Measurements from ENCODE around the gene MRNIP. TPM values are rescaled to one million over a fixed set of nuclear protein-coding genes. Genes with fewer than 3 reads are reported as not detected.

MRNIP gene
- total and polyA plus RNA-seq, 2 of the 4 experiments (the other 2 are of a cell fraction): 6.6 to 24.7 TPM

GRCh38 chr5:179870952-179871351 lies 12.3 kb upstream of the MRNIP start:
- no peaks in the 10 kb centered on the region; a peak in 1 of 4 replicates for H3K79me1 ChIP-seq (ENCODE audit: low read depth in 1 of 2, low read length in 2 of 2)
- peaks cover 74% of the 10 kb centered on the region for H3K36me3 ChIP-seq (ENCODE audit: control insufficient read depth, insufficient read depth, low read length)
- in situ Hi-C loops (cut with MboI; ENCODE audit: low sequenced_read_pairs): no loop called here

More at GRCh38 chr5:179870952-179871351, 12.3 kb upstream of the MRNIP start:
- H3K4me1 ChIP-seq (ENCODE audit: control insufficient read depth, insufficient read depth, low read length): no peaks in the 10 kb centered on the region
- POLR2A ChIA-PET (ENCODE audit: unreplicated experiment): no interaction called here
- H3K4me3 ChIP-seq (ENCODE audit: insufficient read depth, low read depth, low read length): no peak overlapping the region
- intact Hi-C loops (cut with micrococcal nuclease): no loop called here
- peak overlapping the region; percentile 34 for H2AFZ ChIP-seq (replicated peaks; ENCODE audit: low read length, poor library complexity)
- H2AK9ac ChIP-seq (replicated peaks; ENCODE audit: low read depth, low read length, poor library complexity): no peak overlapping the region
- H2BK20ac ChIP-seq (ENCODE audit: low read depth, low read length): no peak overlapping the region
- H4K5ac ChIP-seq (ENCODE audit: low read depth, low read length): no peak overlapping the region
- no peak overlapping the region for H3K14ac ChIP-seq (replicated peaks; ENCODE audit: low read depth, low read length)
- H3K18ac ChIP-seq (ENCODE audit: low read depth, low read length): no peak overlapping the region
- CTCF ChIA-PET: interaction anchor here (0.9 kb wide), 1 partner anchor 17 kb away, joined by 3 read pairs; no protein-coding TSS in a partner anchor
- dilution Hi-C loops (cut with HindIII; ENCODE audit: low sequenced_read_pairs, unreplicated experiment): no loop called here
- DNase-seq (no peak), ATAC-seq (ENCODE audit: low read depth) (no peak)
- no peak overlapping the region for H4K8ac ChIP-seq (ENCODE audit: low read depth in 2 of 2, low read length in 2 of 2)
- no peak overlapping the region for H2BK120ac ChIP-seq (ENCODE audit: low read depth, low read length)
- WGBS, 2 experiments (ENCODE audit: extremely low coverage in 2 of 2, insufficient read length in 1 of 2): no CpG with 5 or more reads among the region's 3 CpGs
- no peak overlapping the region for H3K4me2 ChIP-seq (ENCODE audit: low read depth, low read length)
- H3K27ac ChIP-seq (ENCODE audit: insufficient read depth, low read length): no peak overlapping the region
- H3K4ac ChIP-seq (ENCODE audit: low read depth, low read length): no peak overlapping the region
- H3K27me3 ChIP-seq (ENCODE audit: control insufficient read depth, insufficient read depth, low read length): no peaks in the 10 kb centered on the region
- no peak overlapping the region for H4K91ac ChIP-seq (ENCODE audit: insufficient read depth, low read depth, low read length)
- no TSS peak for BruUV-seq (replicated peaks)
- no peak overlapping the region for H3K23ac ChIP-seq (ENCODE audit: low read depth, low read length)
- H2AK5ac ChIP-seq (ENCODE audit: low read depth, low read length): no peak overlapping the region
- H3K9me1 ChIP-seq (ENCODE audit: insufficient read depth, low read length): no peaks in the 10 kb centered on the region
- H4K20me1 ChIP-seq (ENCODE audit: insufficient read depth, low read length): no peaks in the 10 kb centered on the region
- H2BK5ac ChIP-seq (ENCODE audit: low read depth, low read length, poor library complexity, severe bottlenecking): no peak overlapping the region
- TF ChIP-seq FOS (IDR thresholded peaks at IDR 0.05; ENCODE audit: low read depth, low read length) (no peak), RFX5 (IDR thresholded peaks at IDR 0.05; ENCODE audit: low read depth, low read length) (no peak), MAZ (IDR thresholded peaks at IDR 0.05; ENCODE audit: borderline replicate concordance, low read depth, low read length) (no peak), MXI1 (IDR thresholded peaks at IDR 0.05; ENCODE audit: borderline replicate concordance, low read depth, low read length) (no peak), NFE2L2 (IDR thresholded peaks at IDR 0.05; ENCODE audit: low read depth, low read length) (no peak), POLR2A (IDR thresholded peaks at IDR 0.05; ENCODE audit: low read depth, low read length) (no peak), ELK1 (IDR thresholded peaks at IDR 0.05; ENCODE audit: borderline replicate concordance, low read depth, low read length) (no peak), MAFK (IDR thresholded peaks at IDR 0.05; ENCODE audit: low read depth, low read length) (no peak), CHD1 (IDR thresholded peaks at IDR 0.05; ENCODE audit: low read depth, low read length) (no peak), RCOR1 (IDR thresholded peaks at IDR 0.05; ENCODE audit: insufficient replicate concordance, low read length) (no peak), SMC3 (IDR thresholded peaks at IDR 0.05; ENCODE audit: low read depth, low read length) (no peak), CEBPB (IDR thresholded peaks at IDR 0.05; ENCODE audit: low read depth, low read length) (no peak), USF2 (IDR thresholded peaks at IDR 0.05; ENCODE audit: low read depth, low read length) (no peak), RAD21 (IDR thresholded peaks at IDR 0.05; ENCODE audit: low read length) (no peak), BHLHE40 (IDR thresholded peaks at IDR 0.05; ENCODE audit: low read depth, low read length) (no peak), CTCF (conservative IDR thresholded peaks at IDR 0.05; ENCODE audit: low read depth, low read length) (no peak)
- H3K9me3 ChIP-seq (ENCODE audit: control insufficient read depth, insufficient read depth, low read length): no peaks in the 10 kb centered on the region
- no peak overlapping the region for H3K56ac ChIP-seq (ENCODE audit: extremely low read depth, insufficient read depth, low read length)
- H2BK15ac ChIP-seq (ENCODE audit: low read depth, low read length): no peak overlapping the region
- H3K9ac ChIP-seq (ENCODE audit: low read depth, low read length): no peak overlapping the region

Data from IMR-90 (cell line).